Hematopoietic multipotent progenitor cell treated with erythropoietin and hydrocortisone succinate and interleukin-3 and kit ligand, for 4 days (in vitro differentiated cells): ENCODE data around the gene PTPRU.
"Not testable (repeated sequence)": the region's sequence is repeated elsewhere in the genome, so short reads cannot be mapped to it uniquely, and the experiment has no call there.

Experiments
- DNase-seq: peaks from one replicate; pipeline ENCODE4 v3.0.0-alpha.2; 2015

PTPRU gene

DNA sequence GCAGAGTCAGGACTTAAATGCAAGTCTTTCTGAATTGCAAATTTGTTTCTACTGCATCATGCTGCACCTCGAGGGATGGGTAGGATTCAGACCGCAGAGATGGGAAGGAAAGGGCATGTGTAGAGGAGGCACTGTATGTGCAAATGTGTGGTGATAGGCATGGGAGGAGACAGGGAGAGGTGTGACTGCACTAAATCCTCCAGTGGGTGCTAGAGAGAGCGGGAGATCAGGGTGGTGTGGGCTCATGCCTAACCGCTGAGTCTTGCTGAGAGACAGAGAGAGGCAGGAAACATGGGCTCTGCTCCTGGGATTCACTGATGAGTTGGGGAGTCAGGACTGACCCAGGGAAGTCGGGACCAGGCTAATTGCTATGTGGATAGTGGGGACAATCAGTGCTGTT lies 61.1 kb downstream of the PTPRU start:
- DNase-seq = no peak

DNA sequence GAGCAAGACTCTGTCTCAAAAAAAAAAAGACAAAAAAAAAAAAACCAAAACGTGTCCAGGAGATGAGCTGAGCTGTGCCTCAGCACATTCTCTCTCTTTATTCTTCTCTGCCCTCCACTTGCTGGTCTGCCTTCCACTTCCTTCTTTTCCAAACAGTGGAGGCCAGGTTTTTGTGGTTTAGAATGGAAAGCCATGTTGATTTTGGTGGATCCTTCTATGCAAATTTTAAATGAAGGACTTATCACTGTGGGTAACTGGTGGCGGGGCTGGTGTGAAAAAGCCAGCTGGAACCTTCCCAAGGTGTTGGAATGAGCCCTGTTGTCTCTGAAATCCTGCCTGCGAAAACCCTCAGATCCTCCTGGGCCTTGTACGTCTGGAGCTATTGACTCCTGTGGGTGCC lies 61.9 kb downstream of the PTPRU start:
- DNase-seq = no peak

GRCh38 chr1:29299446-29299845 lies 63.1 kb downstream of the PTPRU start:
- no peak for DNase-seq

- not testable (repeated sequence) for DNase-seq
These were observed 65.4 kb downstream of the PTPRU start for GRCh38 chr1:29301732-29302131.

DNA sequence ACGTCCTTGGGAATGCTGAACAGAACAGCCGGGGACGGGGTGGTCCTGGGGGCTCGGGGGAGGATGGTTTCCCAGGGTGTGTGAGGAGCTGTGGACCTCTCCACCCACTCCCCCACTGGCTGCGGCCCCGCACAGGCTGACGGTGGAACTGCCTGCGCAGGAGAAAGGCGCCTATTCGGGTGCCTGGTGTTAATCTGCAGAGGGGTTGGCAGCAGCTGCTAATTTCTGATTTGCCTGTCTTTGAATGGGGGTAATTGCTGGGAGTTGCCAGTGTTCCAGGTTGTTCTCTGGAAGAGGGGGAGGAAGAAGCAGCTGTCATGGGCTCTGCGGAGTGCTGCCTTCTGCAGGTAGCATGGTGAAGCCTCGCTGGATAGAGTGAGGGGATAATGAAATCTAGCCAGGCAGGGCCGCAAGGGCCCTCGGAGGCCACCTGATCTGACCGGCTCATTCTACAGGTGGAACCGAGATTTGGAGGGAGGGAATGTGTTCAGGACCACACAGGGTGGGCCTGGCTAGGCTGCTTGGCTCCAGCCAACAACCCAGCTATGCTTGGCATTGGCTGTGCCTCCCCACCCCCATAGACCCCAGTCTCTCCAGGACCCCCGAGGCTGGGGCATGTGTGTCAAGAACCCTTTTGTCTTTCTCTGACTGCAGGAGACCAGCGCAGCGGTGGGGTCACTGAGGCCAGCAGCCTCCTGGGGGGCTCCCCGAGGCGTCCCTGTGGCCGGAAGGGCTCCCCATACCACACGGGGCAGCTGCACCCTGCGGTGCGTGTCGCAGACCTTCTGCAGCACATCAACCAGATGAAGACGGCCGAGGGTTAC lies 67.1 kb downstream of the PTPRU start:
- DNase-seq = no peak

- no peak for DNase-seq
These were observed 67.8 kb downstream of the PTPRU start for GRCh38 chr1:29304025-29304684.

- DNase-seq = no peak
These were observed 69.6 kb downstream of the PTPRU start for GRCh38 chr1:29305943-29306342.

GRCh38 chr1:29306471-29307140 lies 70.3 kb downstream of the PTPRU start:
- no peak for DNase-seq

DNA sequence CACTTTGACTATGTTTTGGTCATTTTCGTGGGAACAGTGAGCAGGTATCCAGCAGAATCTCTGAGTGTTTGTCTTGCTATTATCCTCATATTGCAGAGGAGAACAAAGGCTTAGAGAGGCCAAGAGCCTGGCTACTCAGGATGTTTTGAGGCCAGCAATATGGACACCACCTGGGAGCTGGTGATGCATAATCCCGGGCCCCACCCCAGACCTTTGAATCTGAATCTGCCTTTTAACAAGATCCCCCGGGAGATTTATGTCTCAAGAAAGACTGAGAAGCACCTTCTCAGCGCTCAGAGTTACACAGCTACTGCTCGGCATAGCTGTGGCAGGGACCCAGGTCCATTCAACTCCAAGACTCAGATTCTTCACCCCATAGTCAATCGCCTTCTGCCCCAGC lies 72.8 kb downstream of the PTPRU start:
- DNase-seq = no peak

- no peak for DNase-seq
These were observed 73.3 kb downstream of the PTPRU start for GRCh38 chr1:29309621-29310020.

DNA sequence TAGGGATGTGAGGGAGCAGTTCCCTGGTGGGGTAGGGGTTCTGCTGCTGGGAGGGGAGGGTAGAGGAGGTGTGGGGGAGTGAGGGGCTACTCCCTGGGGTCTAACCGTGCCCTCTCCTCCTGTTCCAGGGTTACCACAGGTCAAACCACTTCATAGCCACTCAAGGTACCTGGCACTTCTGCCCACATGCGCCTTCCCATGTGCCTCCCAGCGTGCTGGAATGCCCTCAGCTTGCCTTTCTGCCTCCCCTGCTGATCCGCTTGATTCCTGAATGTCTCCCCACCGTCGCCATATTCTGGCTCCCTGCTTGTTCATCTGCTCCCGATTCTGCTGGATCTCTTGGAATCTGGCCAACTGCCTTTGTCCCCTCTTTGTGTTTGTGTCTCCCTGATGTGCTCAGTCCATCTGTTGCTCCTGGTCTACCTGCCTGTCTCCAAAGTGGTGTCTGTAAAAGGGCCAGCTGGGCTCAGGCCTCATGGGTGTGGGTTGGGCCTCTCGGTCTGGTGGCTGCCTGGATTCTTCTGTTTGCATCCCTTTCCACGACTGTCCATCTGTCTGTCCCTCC lies 74.4 kb downstream of the PTPRU start:
- no peak for DNase-seq

DNA sequence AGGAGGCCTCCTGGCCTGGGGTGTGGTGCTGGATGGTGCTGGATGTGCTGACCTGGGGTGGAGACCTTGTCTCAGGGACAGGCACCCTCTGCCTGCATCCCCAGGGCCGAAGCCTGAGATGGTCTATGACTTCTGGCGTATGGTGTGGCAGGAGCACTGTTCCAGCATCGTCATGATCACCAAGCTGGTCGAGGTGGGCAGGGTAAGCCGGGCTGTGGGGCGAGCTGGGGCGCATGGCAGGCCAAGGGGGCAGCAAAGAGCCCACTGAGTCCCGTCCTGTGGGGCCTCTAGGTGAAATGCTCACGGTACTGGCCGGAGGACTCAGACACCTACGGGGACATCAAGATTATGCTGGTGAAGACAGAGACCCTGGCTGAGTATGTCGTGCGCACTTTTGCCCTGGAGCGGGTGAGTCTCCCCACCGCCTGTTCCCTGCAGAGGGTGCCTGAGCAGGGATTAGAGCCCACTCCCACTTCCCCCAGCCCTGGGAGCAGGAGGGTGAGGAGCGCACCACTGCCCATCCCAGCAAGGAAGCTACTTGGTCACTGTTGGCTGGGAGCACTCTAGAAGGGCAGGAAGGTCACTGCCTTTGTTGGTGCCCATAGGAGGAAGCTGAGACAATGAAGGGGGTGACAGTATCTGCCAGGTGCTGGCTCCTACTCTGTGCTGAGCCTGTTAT lies 75.2 kb downstream of the PTPRU start:
- no peak for DNase-seq

DNA sequence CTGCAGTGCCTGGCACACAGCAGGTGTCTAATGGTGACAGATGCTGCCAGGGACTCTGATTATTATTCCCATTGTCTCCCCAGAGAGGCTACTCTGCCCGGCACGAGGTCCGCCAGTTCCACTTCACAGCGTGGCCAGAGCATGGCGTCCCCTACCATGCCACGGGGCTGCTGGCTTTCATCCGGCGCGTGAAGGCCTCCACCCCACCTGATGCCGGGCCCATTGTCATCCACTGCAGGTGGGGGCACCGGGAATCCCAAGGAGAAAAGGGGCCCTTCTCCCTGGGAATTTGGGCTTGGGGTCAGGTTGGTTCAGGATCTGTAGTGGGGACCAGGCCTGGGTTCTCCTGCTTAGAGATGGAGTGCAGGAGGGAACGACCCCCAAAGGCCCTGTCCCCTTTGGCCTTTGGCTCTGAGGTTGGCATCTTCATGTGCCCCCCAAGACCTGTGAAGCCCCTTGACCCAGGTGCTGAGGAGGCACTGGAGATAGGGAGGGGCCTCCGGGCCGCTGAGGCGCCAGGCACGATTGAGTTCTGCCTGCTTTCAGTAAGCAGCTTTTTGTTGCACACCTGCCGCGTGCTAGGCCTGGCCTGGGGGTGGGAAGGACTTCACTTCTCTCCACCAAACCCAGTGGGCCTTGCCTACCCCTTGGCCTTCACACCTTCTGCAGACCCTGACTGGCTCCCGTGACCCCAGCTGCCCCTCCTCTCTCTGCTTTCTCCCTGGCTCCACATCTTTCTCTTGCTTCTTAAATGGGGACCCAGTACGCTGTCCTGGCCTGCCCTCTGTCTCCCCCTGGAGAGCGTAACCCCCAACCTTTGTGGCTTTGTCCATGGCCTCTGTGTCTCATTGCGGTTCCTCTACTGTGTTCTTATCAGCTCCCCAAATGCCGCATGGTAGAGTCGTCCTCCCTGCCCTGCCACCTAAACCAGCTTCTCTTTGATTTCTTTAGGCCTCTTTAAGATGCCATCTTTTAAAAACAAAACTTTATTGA lies 76.4 kb downstream of the PTPRU start:
- DNase-seq = peak; percentile 42

DNA sequence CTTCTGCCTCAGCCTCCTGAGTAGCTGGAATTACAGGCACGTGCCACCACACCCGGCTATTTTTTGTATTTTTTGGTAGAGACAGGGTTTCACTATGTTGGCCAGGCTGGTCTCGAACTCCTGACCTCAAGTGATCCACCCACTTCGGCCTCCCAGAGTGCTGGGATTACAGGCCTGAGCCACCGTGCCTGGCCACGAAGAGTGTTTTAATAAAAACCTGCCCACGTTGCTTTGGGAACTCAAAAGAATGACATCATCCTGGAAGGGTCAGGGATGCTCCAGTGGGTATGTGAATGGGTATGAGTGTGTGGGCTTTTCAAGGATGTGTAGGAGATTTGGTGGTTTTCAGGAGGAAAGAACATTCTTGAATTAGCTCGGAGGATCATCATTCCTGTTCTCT lies 78.4 kb downstream of the PTPRU start:
- not testable (repeated sequence) for DNase-seq

DNA sequence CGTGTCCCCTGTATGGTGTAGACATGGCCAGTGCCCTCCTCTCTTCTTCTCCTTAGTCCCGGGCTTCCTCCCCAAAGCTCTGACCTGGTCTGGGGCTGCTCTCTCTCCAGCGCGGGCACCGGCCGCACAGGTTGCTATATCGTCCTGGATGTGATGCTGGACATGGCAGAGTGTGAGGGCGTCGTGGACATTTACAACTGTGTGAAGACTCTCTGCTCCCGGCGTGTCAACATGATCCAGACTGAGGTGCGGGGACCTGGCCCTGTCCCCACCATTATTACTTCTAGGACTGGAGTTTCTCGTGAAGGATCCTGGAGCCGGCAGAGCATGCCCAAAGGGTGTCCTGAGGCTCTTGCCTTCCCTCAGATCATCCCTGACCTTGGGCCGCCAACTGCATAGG lies 78.9 kb downstream of the PTPRU start:
- DNase-seq = no peak

DNA sequence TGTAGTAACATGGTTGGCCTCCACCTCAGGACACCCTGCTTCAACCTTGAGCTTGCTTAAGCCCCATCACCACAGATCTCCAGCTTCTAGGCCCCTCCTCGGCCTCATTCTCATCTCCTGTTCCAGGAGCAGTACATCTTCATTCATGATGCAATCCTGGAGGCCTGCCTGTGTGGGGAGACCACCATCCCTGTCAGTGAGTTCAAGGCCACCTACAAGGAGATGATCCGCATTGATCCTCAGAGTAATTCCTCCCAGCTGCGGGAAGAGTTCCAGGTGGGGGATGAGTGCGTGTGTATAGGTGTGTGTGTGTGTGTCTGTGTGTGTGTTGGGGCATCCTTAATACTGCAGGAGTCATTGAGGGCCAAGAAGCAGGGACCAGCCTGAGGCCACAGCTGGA lies 79.6 kb downstream of the PTPRU start:
- DNase-seq = no peak

- no peak for DNase-seq
These were observed 81.0 kb downstream of the PTPRU start for GRCh38 chr1:29317063-29317915.

GRCh38 chr1:29317916-29318530 lies 81.7 kb downstream of the PTPRU start:
- no peak for DNase-seq

DNA sequence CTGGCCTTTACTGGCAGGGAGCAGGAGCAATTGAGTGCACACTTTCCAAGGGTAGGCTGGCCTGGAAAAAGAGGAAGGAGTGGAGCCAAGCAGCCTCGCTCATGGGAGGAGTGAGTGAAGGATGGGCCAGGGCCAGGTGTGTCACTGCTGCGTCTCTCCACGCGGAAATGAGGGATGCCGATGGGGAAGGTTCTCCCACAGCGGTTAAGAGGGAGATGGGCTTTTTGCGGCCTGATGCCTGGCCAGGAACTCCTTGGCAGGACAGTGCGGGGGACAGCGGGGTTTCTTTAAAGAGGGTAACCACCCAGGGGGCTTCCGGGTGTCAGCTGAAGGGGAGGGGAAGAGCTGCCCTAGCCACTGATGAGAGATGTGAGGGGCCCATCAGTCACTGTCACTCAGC lies 82.4 kb downstream of the PTPRU start:
- DNase-seq = no peak
